HG03060 (cell line): ENCODE measurements around the gene RPTOR.
"Not testable (repeated sequence)": the region's sequence is repeated elsewhere in the genome, so short reads cannot be mapped to it uniquely, and the experiment has no call there.

Experiments used
- ATAC-seq: cut with Tn5 transposase; IDR thresholded peaks from one replicate; pipeline ENCODE4 v1.9.1; 2021; ENCODE audit warnings: low read depth, moderate number of reproducible peaks; ENCODE audit not compliant: unreplicated experiment

Gene RPTOR

GRCh38 chr17:80513892-80514291 lies 30.7 kb upstream of the RPTOR start:
- ATAC-seq = no peak

GRCh38 chr17:80516171-80516932 lies 28.3 kb upstream of the RPTOR start:
- ATAC-seq = no peak

GRCh38 chr17:80517641-80518040 lies 27.0 kb upstream of the RPTOR start:
- no peak for ATAC-seq

GRCh38 chr17:80518392-80518791 lies 26.2 kb upstream of the RPTOR start:
- no peak for ATAC-seq

- no peak for ATAC-seq
These were observed 25.4 kb upstream of the RPTOR start for GRCh38 chr17:80519091-80519781.

- ATAC-seq = no peak
These were observed 23.7 kb upstream of the RPTOR start for GRCh38 chr17:80520810-80521455.

GRCh38 chr17:80523054-80523744 lies 21.4 kb upstream of the RPTOR start:
- ATAC-seq = no peak

- no peak for ATAC-seq
These were observed 20.5 kb upstream of the RPTOR start for GRCh38 chr17:80523956-80524712.

- no peak for ATAC-seq
These were observed 18.3 kb upstream of the RPTOR start for GRCh38 chr17:80526116-80526910.

- no peak for ATAC-seq
These were observed 17.5 kb upstream of the RPTOR start for GRCh38 chr17:80527016-80527645.

GRCh38 chr17:80528536-80528935 lies 16.1 kb upstream of the RPTOR start:
- ATAC-seq = no peak

GRCh38 chr17:80529104-80529903 lies 15.3 kb upstream of the RPTOR start:
- ATAC-seq = no peak

GRCh38 chr17:80529904-80530292 lies 14.7 kb upstream of the RPTOR start:
- no peak for ATAC-seq

GRCh38 chr17:80531400-80531799 lies 13.2 kb upstream of the RPTOR start:
- ATAC-seq = no peak

- ATAC-seq = not testable (repeated sequence)
These were observed 7.3 kb upstream of the RPTOR start for GRCh38 chr17:80537386-80537785.

- ATAC-seq = no peak
These were observed 6.2 kb upstream of the RPTOR start for GRCh38 chr17:80538484-80538883.

- no peak for ATAC-seq
These were observed 5.5 kb upstream of the RPTOR start for GRCh38 chr17:80539022-80539641.

- no peak for ATAC-seq
These were observed 825 bp downstream of the RPTOR start for GRCh38 chr17:80545499-80545826.
